Measurements from ENCODE around the gene LDLRAD2. TPM values are rescaled to one million over a fixed set of nuclear protein-coding genes. Genes with fewer than 3 reads are reported as not detected.
A peak's percentile ranks its signal among the peaks of the same experiment; 100 is the strongest.

The LDLRAD2 gene
- total RNA-seq, 1 experiment from 2014 or later = 0.04 TPM

- Histone ChIP-seq H3K9me3 (replicated peaks) (no peaks in the 10 kb centered on the region), H3K27me3 (no peaks in the 10 kb centered on the region), H3K4me3 (no peak overlapping the region), H3K4me1 (peaks cover 43% of the 10 kb centered on the region), H3K36me3 (peaks cover 74% of the 10 kb centered on the region), H3K27ac (peak overlapping the region; percentile 43)
- DNase-seq = peak; percentile 69 to 77
Measured at GRCh38 chr1:21865943-21866706, 54.1 kb downstream of the LDLRAD2 start.

- H3K9me3 ChIP-seq (replicated peaks) = no peaks in the 10 kb centered on the region
- H3K4me3 ChIP-seq = no peak overlapping the region
- H3K27ac ChIP-seq = peak overlapping the region; percentile 43
- H3K36me3 ChIP-seq = peaks cover 72% of the 10 kb centered on the region
- peaks cover 41% of the 10 kb centered on the region for H3K4me1 ChIP-seq
- DNase-seq = peak in 1 of 2 experiments; percentile 62
- H3K27me3 ChIP-seq = no peaks in the 10 kb centered on the region
Measured at GRCh38 chr1:21866707-21867043, 54.6 kb downstream of the LDLRAD2 start.

- no peak overlapping the region for H3K4me3 ChIP-seq
- no peaks in the 10 kb centered on the region for H3K9me3 ChIP-seq (replicated peaks)
- no peaks in the 10 kb centered on the region for H3K27me3 ChIP-seq
- no peak for DNase-seq
- peaks cover 74% of the 10 kb centered on the region for H3K36me3 ChIP-seq
- no peak overlapping the region for H3K27ac ChIP-seq
- peaks cover 43% of the 10 kb centered on the region for H3K4me1 ChIP-seq
Measured at GRCh38 chr1:21867451-21867996, 55.5 kb downstream of the LDLRAD2 start.

- Histone ChIP-seq H3K4me1 (peaks cover 43% of the 10 kb centered on the region), H3K4me3 (no peak overlapping the region), H3K36me3 (peaks cover 77% of the 10 kb centered on the region), H3K27me3 (no peaks in the 10 kb centered on the region), H3K27ac (no peak overlapping the region), H3K9me3 (replicated peaks) (no peaks in the 10 kb centered on the region)
- DNase-seq = no peak
Measured at GRCh38 chr1:21868482-21868881, 56.4 kb downstream of the LDLRAD2 start.

GRCh38 chr1:21868941-21869454 lies 56.9 kb downstream of the LDLRAD2 start:
- H3K9me3 ChIP-seq (replicated peaks) = no peaks in the 10 kb centered on the region
- no peak overlapping the region for H3K4me3 ChIP-seq
- DNase-seq = no peak
- H3K27ac ChIP-seq = peak overlapping the region; percentile 36
- H3K4me1 ChIP-seq = peaks cover 43% of the 10 kb centered on the region
- no peaks in the 10 kb centered on the region for H3K27me3 ChIP-seq
- H3K36me3 ChIP-seq = peaks cover 79% of the 10 kb centered on the region

- Histone ChIP-seq H3K36me3 (peaks cover 79% of the 10 kb centered on the region), H3K9me3 (replicated peaks) (no peaks in the 10 kb centered on the region)
Measured at GRCh38 chr1:21869620-21870121, 57.6 kb downstream of the LDLRAD2 start.

GRCh38 chr1:21870611-21871010 lies 58.5 kb downstream of the LDLRAD2 start:
- Histone ChIP-seq H3K27me3 (no peaks in the 10 kb centered on the region), H3K27ac (no peak overlapping the region), H3K4me1 (peaks cover 43% of the 10 kb centered on the region), H3K9me3 (replicated peaks) (no peaks in the 10 kb centered on the region), H3K36me3 (peaks cover 79% of the 10 kb centered on the region), H3K4me3 (no peak overlapping the region)
- no peak for DNase-seq

More at GRCh38 chr1:21869620-21870121, 57.6 kb downstream of the LDLRAD2 start:
- DNase-seq = peak; percentile 88 to 92
- peaks cover 43% of the 10 kb centered on the region for H3K4me1 ChIP-seq
- H3K27ac ChIP-seq = peak overlapping the region; percentile 36
- no peaks in the 10 kb centered on the region for H3K27me3 ChIP-seq
- no peak overlapping the region for H3K4me3 ChIP-seq

- H3K36me3 ChIP-seq = peaks cover 80% of the 10 kb centered on the region
- peaks cover 34% of the 10 kb centered on the region for H3K4me1 ChIP-seq
- no peak for DNase-seq
- H3K9me3 ChIP-seq (replicated peaks) = no peaks in the 10 kb centered on the region
- H3K27me3 ChIP-seq = no peaks in the 10 kb centered on the region
- H3K27ac ChIP-seq = no peak overlapping the region
- H3K4me3 ChIP-seq = no peak overlapping the region
Measured at GRCh38 chr1:21871943-21872342, 59.9 kb downstream of the LDLRAD2 start.

GRCh38 chr1:21872445-21873079 lies 60.5 kb downstream of the LDLRAD2 start:
- no peaks in the 10 kb centered on the region for H3K27me3 ChIP-seq
- no peak for DNase-seq
- peaks cover 28% of the 10 kb centered on the region for H3K4me1 ChIP-seq
- peaks cover 82% of the 10 kb centered on the region for H3K36me3 ChIP-seq
- no peak overlapping the region for H3K27ac ChIP-seq
- H3K9me3 ChIP-seq (replicated peaks) = no peaks in the 10 kb centered on the region
- H3K4me3 ChIP-seq = no peak overlapping the region

GRCh38 chr1:21873174-21873573 lies 61.1 kb downstream of the LDLRAD2 start:
- Histone ChIP-seq H3K27ac (no peak overlapping the region), H3K27me3 (no peaks in the 10 kb centered on the region), H3K36me3 (peaks cover 82% of the 10 kb centered on the region), H3K4me3 (no peak overlapping the region), H3K9me3 (replicated peaks) (no peaks in the 10 kb centered on the region), H3K4me1 (peaks cover 26% of the 10 kb centered on the region)
- no peak for DNase-seq

- no peak overlapping the region for H3K27ac ChIP-seq
- H3K4me3 ChIP-seq = no peak overlapping the region
- H3K27me3 ChIP-seq = no peaks in the 10 kb centered on the region
- H3K4me1 ChIP-seq = peaks cover 26% of the 10 kb centered on the region
- peaks cover 81% of the 10 kb centered on the region for H3K36me3 ChIP-seq
- no peaks in the 10 kb centered on the region for H3K9me3 ChIP-seq (replicated peaks)
- no peak for DNase-seq
Measured at GRCh38 chr1:21873761-21874160, 61.7 kb downstream of the LDLRAD2 start.

GRCh38 chr1:21874328-21874727 lies 62.3 kb downstream of the LDLRAD2 start:
- H3K4me3 ChIP-seq = no peak overlapping the region
- peaks cover 83% of the 10 kb centered on the region for H3K36me3 ChIP-seq
- no peaks in the 10 kb centered on the region for H3K27me3 ChIP-seq
- no peak overlapping the region for H3K27ac ChIP-seq
- peaks cover 22% of the 10 kb centered on the region for H3K4me1 ChIP-seq
- H3K9me3 ChIP-seq (replicated peaks) = no peaks in the 10 kb centered on the region
- no peak for DNase-seq
